K562 (cell line): ENCODE results near the gene ANKLE1. TPM values are rescaled to one million over a fixed set of nuclear protein-coding genes. Genes with fewer than 3 reads are reported as not detected.
A peak's percentile ranks its signal among the peaks of the same experiment; 100 is the strongest.

ENCODE experiments used
- ATAC-seq: fragments of 200-7000 bp; cut with Tn5 transposase; 3 replicates; pipeline ENCODE4 v1.9.1; 2020; ENCODE audit warnings: moderate library complexity
- BruUV-seq: library from RNA; stranded (reverse); fragments of 400-500 nt; replicated peaks from 2 replicates; lab custom pipeline; 2021; lab: Mats Ljungman, UMichigan
- CTCF ChIA-PET: fragments of 300-600 bp; formaldehyde crosslinking; extraction: SDS; loops from one replicate; lab custom pipeline; 2021; ENCODE audit warnings: low intra/inter-chr PET ratio; lab: Yijun Ruan, JAX
- POLR2A ChIA-PET: fragments of 300-600, 350-650 bp; sonication (Branson Sonifier 250); formaldehyde crosslinking; extraction: SDS; loops from one replicate; lab custom pipeline; 2021; ENCODE audit warnings: antibody characterized with exemption, inconsistent platforms; lab: Yijun Ruan, JAX
- DNase-seq, 4 experiments: peaks; one replicate each; pipeline versions ENCODE4 v3.0.0 to v3.0.0-alpha.2; 2011 to 2018; ENCODE audit warnings: low spot score in 3 of 4, mixed read lengths in 3 of 4; ENCODE audit errors: extremely low read depth in 1 of 4
- FAIRE-seq: peaks from 2 replicates; lab custom pipeline; 2011; peaks lifted over from hg19 to GRCh38; lab: Jason Lieb, UNC
- H2AFZ ChIP-seq: 2 replicates; pipeline ENCODE4 v1.6.0; 2011; ENCODE audit warnings: low read depth, low read length, control low read depth, inconsistent platforms
- H3K27ac ChIP-seq: fragments of 200-600 bp; 3 replicates; pipeline ENCODE4 v1.8.0; 2011; ENCODE audit warnings: low read depth, mild to moderate bottlenecking, control low read depth, inconsistent platforms, low read length, moderate library complexity, mixed read lengths; ENCODE audit errors: extremely low read depth
- H3K27me3 ChIP-seq, 2 experiments: fragments of 300-600 bp in 1 of 2; 2 replicates in 1 of 2; 3 replicates in 1 of 2; pipeline versions ENCODE4 v1.6.0 to v1.8.0; 2011; ENCODE audit warnings: inconsistent platforms in 2 of 2, low read length in 2 of 2, mild to moderate bottlenecking in 1 of 2, mixed read lengths in 1 of 2, moderate library complexity in 1 of 2; ENCODE audit not compliant: control insufficient read depth in 2 of 2, insufficient read depth in 2 of 2
- H3K36me3 ChIP-seq: fragments of 300-600 bp; 3 replicates; pipeline ENCODE4 v1.8.0; 2011; ENCODE audit warnings: mild to moderate bottlenecking, low read length, inconsistent platforms; ENCODE audit not compliant: control insufficient read depth, insufficient read depth
- H3K4me1 ChIP-seq, 2 experiments: fragments of 200-600 bp in 1 of 2; replicated peaks in 1 of 2; 2 replicates in 1 of 2; 3 replicates in 1 of 2; pipeline versions ENCODE4 v1.5.1 to v1.8.0; 2011; ENCODE audit warnings: inconsistent platforms in 2 of 2, low read length in 2 of 2, mild to moderate bottlenecking in 1 of 2, mixed read lengths in 1 of 2, moderate library complexity in 1 of 2; ENCODE audit not compliant: control insufficient read depth in 2 of 2, insufficient read depth in 2 of 2
- H3K4me2 ChIP-seq: 2 replicates; pipeline ENCODE4 v1.6.1; 2011; ENCODE audit warnings: low read length, control low read depth, inconsistent platforms, mixed read lengths; ENCODE audit not compliant: insufficient read depth
- H3K4me3 ChIP-seq: fragments of 200-600 bp; sonication (generic), shearing (Covaris generic); 2 replicates; pipeline ENCODE4 v1.5.1; 2016; ENCODE audit warnings: control low read depth, inconsistent platforms
- H3K79me2 ChIP-seq: fragments of 200-600 bp; 3 replicates; pipeline ENCODE4 v1.8.0; 2011; ENCODE audit warnings: low read length, inconsistent platforms; ENCODE audit not compliant: control insufficient read depth, insufficient read depth
- H3K9ac ChIP-seq, 2 experiments: 2 replicates each; pipeline versions ENCODE4 v1.6.0 to v1.6.1; 2011; ENCODE audit warnings: low read depth in 2 of 2, low read length in 2 of 2, control low read depth in 1 of 2, inconsistent platforms in 1 of 2, mild to moderate bottlenecking in 1 of 2, mixed read lengths in 1 of 2; ENCODE audit not compliant: insufficient read depth in 1 of 2
- H3K9me1 ChIP-seq: one replicate; pipeline ENCODE4 v1.6.0; 2011; ENCODE audit warnings: inconsistent platforms, mild to moderate bottlenecking, low read length, moderate library complexity; ENCODE audit not compliant: control insufficient read depth, insufficient read depth
- H3K9me3 ChIP-seq: replicated peaks from 2 replicates; pipeline ENCODE4 v1.5.1; 2011; ENCODE audit warnings: low read depth, low read length, inconsistent platforms; ENCODE audit not compliant: control insufficient read depth, insufficient read depth
- H4K20me1 ChIP-seq: replicated peaks from 2 replicates; pipeline ENCODE4 v1.6.1; 2011; ENCODE audit warnings: low read length, inconsistent platforms, mixed read lengths; ENCODE audit not compliant: control insufficient read depth, insufficient read depth
- CEBPZ ChIP-seq: fragments of 150-350 bp; IDR thresholded peaks from 2 replicates; pipeline ENCODE4 v1.6.1; 2014; ENCODE audit warnings: low read depth, mild to moderate bottlenecking, low read length, borderline replicate concordance
- GTF2F1 ChIP-seq: IDR thresholded peaks from 2 replicates; pipeline ENCODE4 v1.6.1; 2011; ENCODE audit warnings: low read depth, low read length, improper control_type of control experiment
- HEY1 ChIP-seq: fragments of 250-450 bp; sonication (Bioruptor Pico); IDR thresholded peaks from 2 replicates; pipeline ENCODE4 v1.5.0; 2020; ENCODE audit warnings: mild to moderate bottlenecking, moderate library complexity, borderline replicate concordance
- NR3C1 ChIP-seq: sonication (generic); formaldehyde crosslinking; IDR thresholded peaks from 2 replicates; pipeline ENCODE4 v1.8.1; 2022; ENCODE audit warnings: missing genetic modification reagents
- PHB2 ChIP-seq: fragments of 450-650 bp; IDR thresholded peaks from 2 replicates; pipeline ENCODE4 v1.6.1; 2017; ENCODE audit warnings: low read depth
- RBM17 ChIP-seq: fragments of 200-400 bp; formaldehyde crosslinking; IDR thresholded peaks from 2 replicates; pipeline ENCODE4 v1.6.1; 2017; ENCODE audit warnings: low read depth, mild to moderate bottlenecking, low read length, borderline replicate concordance
- SIN3B ChIP-seq: fragments of 450-650 bp; IDR thresholded peaks from 2 replicates; pipeline ENCODE4 v1.6.1; 2017; ENCODE audit warnings: low read depth, mild to moderate bottlenecking, moderate library complexity
- SRSF9 ChIP-seq: fragments of 200-400 bp; formaldehyde crosslinking; IDR thresholded peaks from 2 replicates; pipeline ENCODE4 v1.6.1; 2017; ENCODE audit warnings: low read depth, low read length, borderline replicate concordance
- STAT6 ChIP-seq: sonication (generic); formaldehyde crosslinking; IDR thresholded peaks from 2 replicates; pipeline ENCODE4 v1.8.1; 2023; ENCODE audit warnings: mild to moderate bottlenecking, missing genetic modification reagents
- TAF7 ChIP-seq: fragments of 450-650 bp; IDR thresholded peaks from 2 replicates; pipeline ENCODE4 v1.6.1; 2016; ENCODE audit warnings: missing genetic modification characterization, missing compliant biosample characterization
- TGIF2 ChIP-seq: sonication (generic); formaldehyde crosslinking; IDR thresholded peaks from 2 replicates; pipeline ENCODE4 v1.8.1; 2022; ENCODE audit warnings: mild to moderate bottlenecking, missing genetic modification reagents, moderate library complexity
- ZFP1 ChIP-seq: fragments of 450-650 bp; formaldehyde crosslinking; IDR thresholded peaks from 2 replicates; pipeline ENCODE4 v1.4.0; 2020; ENCODE audit warnings: mild to moderate bottlenecking, mixed read lengths
- ZNF224 ChIP-seq: sonication (generic); formaldehyde crosslinking; IDR thresholded peaks from 2 replicates; pipeline ENCODE4 v1.8.0; 2022; ENCODE audit warnings: mild to moderate bottlenecking, missing genetic modification reagents
- ZNF584 ChIP-seq: fragments of 200-800 bp; sonication (Bioruptor generic); IDR thresholded peaks from 2 replicates; pipeline ENCODE4 v1.6.1; 2016; ENCODE audit warnings: low read depth, mild to moderate bottlenecking, missing genetic modification characterization, missing compliant biosample characterization
- ZNF695 ChIP-seq: fragments of 450-650 bp; formaldehyde crosslinking; IDR thresholded peaks from 2 replicates; pipeline ENCODE4 v1.4.0; 2020; ENCODE audit warnings: mild to moderate bottlenecking, moderate library complexity
- ZZZ3 ChIP-seq: fragments of 450-650 bp; IDR thresholded peaks from 2 replicates; pipeline ENCODE4 v1.6.1; 2016; ENCODE audit warnings: antibody characterized with exemption, mild to moderate bottlenecking, moderate library complexity
- WGBS: fragments of 100-300 bp; shearing (Covaris generic); methylation state at CpG from one replicate; pipeline ENCODE4 v1.1.6; 2016; ENCODE audit warnings: low coverage, mixed read lengths; ENCODE audit not compliant: insufficient coverage; ENCODE audit errors: missing lambda C conversion rate; 5-methylcytosine and 5-hydroxymethylcytosine counted together
- in situ Hi-C: fragments of 300-500 bp; cut with MboI; formaldehyde crosslinking; loops from 4 replicates; pipeline ENCODE4 v1.15.0; 2018; ENCODE audit warnings: inconsistent platforms, mixed read lengths
- intact Hi-C: fragments of 100-400 bp; cut with micrococcal nuclease; formaldehyde crosslinking; loops from 2 replicates; pipeline ENCODE4 v1.14.2; 2022
- polyA plus RNA-seq, 8 experiments: library from polyadenylated mRNA; depleted of rRNA in 4 of 8; stranded (reverse) in 5 of 8; unstranded in 3 of 8; fragments of >200 nt; fragmentation: Nextera tagmentation in 2 of 8; fragmentation: Illumina TruSeq in 1 of 8; extraction: Ambion mirVana in 2 of 8; extraction: Trizol in 1 of 8; gene quantifications; 2 replicates each; pipeline versions ENCODE4 v1.2.1 to v1.2.3, GENCODE V29; 2011 to 2014; ENCODE audit warnings: inconsistent platforms in 1 of 8, missing spikeins in 1 of 8
- total RNA-seq, 7 experiments: library from RNA; depleted of rRNA in 6 of 7; stranded (reverse); fragments of >200 nt in 6 of 7; fragmentation: Illumina TruSeq in 2 of 7; extraction: Trizol in 2 of 7; gene quantifications; 2 replicates each; pipeline versions ENCODE4 v1.2.1 to v1.2.3, GENCODE V29; 2011 to 2021; ENCODE audit warnings: low replicate concordance in 1 of 7

Gene ANKLE1
- total and polyA plus RNA-seq, 9 of the 15 experiments (the other 6 are each of a cell fraction or from before 2014, with no cell fraction given), result 0.63 to 9.2 (median 2.9) TPM

- intact Hi-C loops (no loop called here), in situ Hi-C loops (no loop called here)
- ChIA-PET POLR2A (interaction anchor here (0.5 to 7.9 kb wide), 18 partner anchors 9 to 1055 kb away, joined by 3 to 78 read pairs (median 3); partner anchors contain the start of gene DDA1), CTCF (no interaction called here)
- FAIRE-seq, result peak; percentile 99
- Histone ChIP-seq H3K4me1 (peaks cover 22 to 71% of the 10 kb centered on the region in 2 experiments; a peak in 4 of 5 replicates), H3K36me3 (peaks cover 7% of the 10 kb centered on the region; the same call in 1 of the 3 replicates), H3K9me3 (no peaks in the 10 kb centered on the region; the same call in 1 of the 2 replicates), H3K4me3 (no peak overlapping the region), H3K4me2 (0 out of 2 replicates have a peak overlapping the region, but pooled peaks have one; percentile 30), H3K9me1 (no peaks in the 10 kb centered on the region), H4K20me1 (no peaks in the 10 kb centered on the region), H3K27me3 (no peaks in the 10 kb centered on the region), H2AFZ (no peak overlapping the region), H3K9ac (peak overlapping the region in 1 of 2 experiments; percentile 71; a peak in 2 of 4 replicates), H3K79me2 (peaks cover 13% of the 10 kb centered on the region; the same call in 2 of the 3 replicates), H3K27ac (no peak overlapping the region)
- peak; percentile 78 for ATAC-seq
- TSS peak; percentile 17 for BruUV-seq
- DNase-seq, result peak; percentile 85 to 97 (median 94)
- 81% methylated on average over 45 of the region's 45 CpGs for WGBS
- TF ChIP-seq ZNF584 (no peak), ZNF224 (CRISPR knock-in tag) (no peak), SIN3B (no peak), TGIF2 (CRISPR knock-in tag) (no peak), CEBPZ (peak; percentile 54; the same call in 1 of the 2 replicates), PHB2 (no peak), HEY1 (no peak), RBM17 (no peak), STAT6 (CRISPR knock-in tag) (peak; percentile 68; the same call in 1 of the 2 replicates), ZZZ3 (no peak), NR3C1 (no peak), TAF7 (tag) (no peak), SRSF9 (no peak), ZNF695 (CRISPR knock-in tag) (no peak), ZFP1 (CRISPR knock-in tag) (no peak), GTF2F1 (no peak)
Measured at GRCh38 chr19:17332677-17333581, 51.2 kb downstream of the ANKLE1 start.
